C4-2B (cell line): ENCODE data around the gene ELP2.
"Not testable (repeated sequence)": the region's sequence is repeated elsewhere in the genome, so short reads cannot be mapped to it uniquely, and the experiment has no call there.

ENCODE experiments used
- H3K27ac ChIP-seq: fragments of 450-650 bp; 2 replicates; pipeline ENCODE4 v1.5.1; 2017
- CTCF ChIP-seq: fragments of 450-650 bp; conservative IDR thresholded peaks from 2 replicates; pipeline ENCODE4 v1.5.1; 2017; ENCODE audit warnings: mild to moderate bottlenecking
- ZFX ChIP-seq: fragments of 450-650 bp; IDR thresholded peaks from 2 replicates; pipeline ENCODE4 v1.6.1; 2017

Gene ELP2

GRCh38 chr18:36200354-36200771, 70.7 kb downstream of the ELP2 start:
- no peak overlapping the region for H3K27ac ChIP-seq
- TF ChIP-seq CTCF (no peak), ZFX (no peak)

- no peak for TF ChIP-seq ZFX
- no peak for TF ChIP-seq CTCF
- no peak overlapping the region for H3K27ac ChIP-seq
Measured at GRCh38 chr18:36201765-36202164, 72.1 kb downstream of the ELP2 start.

- no peak overlapping the region for H3K27ac ChIP-seq
- TF ChIP-seq CTCF (no peak), ZFX (no peak)
Measured at GRCh38 chr18:36203360-36203895, 73.7 kb downstream of the ELP2 start.

GRCh38 chr18:36205166-36205565, 75.5 kb downstream of the ELP2 start:
- H3K27ac ChIP-seq: no peak overlapping the region
- TF ChIP-seq CTCF: no peak

- H3K27ac ChIP-seq: no peak overlapping the region
- no peak for TF ChIP-seq ZFX
- TF ChIP-seq CTCF: no peak
Measured at GRCh38 chr18:36207303-36207702, 77.6 kb downstream of the ELP2 start.

GRCh38 chr18:36207969-36208368, 78.3 kb downstream of the ELP2 start:
- H3K27ac ChIP-seq: not testable (repeated sequence)

DNA sequence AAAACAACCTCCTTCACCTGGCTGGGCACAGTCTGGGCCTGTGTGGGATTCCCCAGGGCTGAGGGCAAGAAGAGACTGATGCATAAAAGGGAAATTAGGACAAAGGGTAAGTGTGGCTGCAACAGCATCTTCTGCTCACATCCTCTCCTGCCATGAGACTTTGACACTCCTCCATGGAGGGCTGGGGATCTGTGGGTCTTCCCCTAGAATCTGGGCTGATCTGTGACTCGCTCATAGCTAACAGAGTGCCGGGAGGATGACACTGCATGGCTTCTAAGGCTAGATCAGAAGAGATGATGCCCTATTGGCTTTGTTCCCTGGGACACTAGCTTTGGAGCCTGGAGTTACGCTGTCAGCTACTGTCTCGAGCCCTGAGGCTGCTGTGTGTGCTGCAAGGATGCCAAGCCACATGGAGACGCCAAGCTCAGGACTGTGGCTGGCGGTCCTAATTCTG, 81.9 kb downstream of the ELP2 start:
- H3K27ac ChIP-seq: no peak overlapping the region

More for the DNA sequence above, 81.9 kb downstream of the ELP2 start:
- no peak for TF ChIP-seq CTCF
- no peak for TF ChIP-seq ZFX
